Activated CD8-positive, alpha-beta memory T cell treated with anti-CD3 and anti-CD28 coated beads, Interleukin-2, amount 10 ng/mL, durations not matched to agents 7 days and 5 days (primary cell): Measurements from ENCODE around the gene NOS1. TPM values are rescaled to one million over a fixed set of nuclear protein-coding genes. Genes with fewer than 3 reads are reported as not detected.
A peak's percentile ranks its signal among the peaks of the same experiment; 100 is the strongest.
"Not testable (repeated sequence)": the region's sequence is repeated elsewhere in the genome, so short reads cannot be mapped to it uniquely, and the experiment has no call there.

Experiments
- ATAC-seq: fragments of 150-1000 bp; cut with Tn5 transposase; one replicate; pipeline ENCODE4 v1.10.0; 2021; ENCODE audit warnings: moderate library complexity
- CTCF ChIA-PET: fragments of 350-600 bp; sonication (Branson Sonifier 250); formaldehyde crosslinking; loops from one replicate; lab custom pipeline; 2021; ENCODE audit warnings: antibody characterized with exemption; lab: Charles Lee
- DNase-seq: peaks from one replicate; pipeline ENCODE4 v3.0.0-alpha.2; 2020
- H3K27ac Mint-ChIP-seq: one replicate; pipeline ENCODE4 v1.8.0; 2021; ENCODE audit warnings: mild to moderate bottlenecking, mixed read lengths
- H3K27me3 Mint-ChIP-seq: one replicate; pipeline ENCODE4 v1.8.0; 2021; ENCODE audit warnings: mixed read lengths
- H3K36me3 Mint-ChIP-seq: one replicate; pipeline ENCODE4 v1.8.0; 2021; ENCODE audit warnings: mild to moderate bottlenecking, mixed read lengths
- H3K4me1 Mint-ChIP-seq: one replicate; pipeline ENCODE4 v1.8.0; 2021; ENCODE audit warnings: mixed read lengths
- H3K4me3 Mint-ChIP-seq: one replicate; pipeline ENCODE4 v1.8.0; 2021; ENCODE audit warnings: mild to moderate bottlenecking, moderate library complexity, mixed read lengths
- H3K9me3 Mint-ChIP-seq: one replicate; pipeline ENCODE4 v1.8.0; 2022; ENCODE audit warnings: low read depth, mixed read lengths
- total RNA-seq, 2 experiments: library from RNA; stranded (reverse); gene quantifications; one replicate each; pipeline ENCODE4 v1.2.3, GENCODE V29; 2021

NOS1 gene
- total RNA-seq, 2 experiments from 2014 or later, result not detected

DNA sequence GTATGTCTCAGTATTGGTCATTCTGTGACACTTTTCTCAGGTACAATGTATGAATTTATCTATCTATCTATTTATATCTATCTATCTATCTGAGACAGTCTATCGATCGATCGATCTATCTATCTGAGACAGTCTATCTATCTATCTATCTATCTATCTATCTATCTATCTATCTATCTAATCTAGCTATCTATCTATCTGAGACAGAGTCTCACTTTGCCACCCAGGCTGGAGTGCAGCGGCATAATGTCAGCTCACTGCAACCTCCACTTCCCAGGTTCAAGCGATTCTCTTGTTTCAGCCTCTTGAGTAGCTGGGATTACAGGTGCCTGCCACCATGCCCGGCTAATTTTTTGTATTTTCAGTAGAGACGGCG, 180.0 kb downstream of the NOS1 start:
- H3K27ac Mint-ChIP-seq, DNase-seq, CTCF ChIA-PET, H3K4me1 Mint-ChIP-seq, H3K27me3 Mint-ChIP-seq, H3K4me3 Mint-ChIP-seq, ATAC-seq, H3K9me3 Mint-ChIP-seq: not testable (repeated sequence)
- peaks cover 75% of the 10 kb centered on the region for H3K36me3 Mint-ChIP-seq

DNA sequence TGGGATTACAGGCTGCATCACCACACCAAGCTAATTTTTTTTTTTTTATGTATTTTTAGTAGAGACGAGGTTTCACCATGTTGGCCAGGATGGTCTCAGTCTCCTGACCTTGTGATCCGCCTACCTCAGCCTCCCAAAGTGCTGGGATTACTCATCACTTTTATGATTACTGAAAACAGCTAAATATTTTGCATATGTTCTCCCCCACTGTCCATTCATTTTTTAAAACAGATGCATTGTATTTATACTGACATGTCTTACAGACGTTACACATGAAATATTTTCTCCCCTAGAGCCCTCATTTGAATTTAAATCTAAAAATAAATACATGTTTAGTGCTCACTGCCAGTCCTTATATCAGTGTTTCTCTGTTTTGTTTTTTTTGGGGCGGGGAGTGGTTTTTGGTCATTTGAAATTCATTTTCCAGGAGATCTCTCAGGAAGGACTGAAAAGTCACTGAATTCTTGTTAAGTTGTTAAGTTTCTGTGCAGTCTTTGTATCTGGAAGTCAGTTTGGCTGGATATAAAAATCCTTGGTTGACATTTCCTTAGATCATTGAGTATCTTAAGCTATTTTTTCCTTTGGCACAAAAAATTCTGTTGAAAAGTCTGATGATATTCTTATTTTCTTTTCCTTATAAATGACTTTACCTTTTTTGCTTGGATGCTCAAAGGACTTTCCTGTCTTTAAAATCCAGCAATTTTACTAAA, 180.5 kb downstream of the NOS1 start:
- no peaks in the 10 kb centered on the region for H3K27me3 Mint-ChIP-seq
- CTCF ChIA-PET, result no interaction called here
- no peak overlapping the region for H3K4me3 Mint-ChIP-seq
- peaks cover 75% of the 10 kb centered on the region for H3K36me3 Mint-ChIP-seq
- H3K27ac Mint-ChIP-seq, result no peak overlapping the region
- no peaks in the 10 kb centered on the region for H3K4me1 Mint-ChIP-seq
- ATAC-seq, result no peak
- H3K9me3 Mint-ChIP-seq, result peaks cover 5% of the 10 kb centered on the region
- DNase-seq, result no peak

DNA sequence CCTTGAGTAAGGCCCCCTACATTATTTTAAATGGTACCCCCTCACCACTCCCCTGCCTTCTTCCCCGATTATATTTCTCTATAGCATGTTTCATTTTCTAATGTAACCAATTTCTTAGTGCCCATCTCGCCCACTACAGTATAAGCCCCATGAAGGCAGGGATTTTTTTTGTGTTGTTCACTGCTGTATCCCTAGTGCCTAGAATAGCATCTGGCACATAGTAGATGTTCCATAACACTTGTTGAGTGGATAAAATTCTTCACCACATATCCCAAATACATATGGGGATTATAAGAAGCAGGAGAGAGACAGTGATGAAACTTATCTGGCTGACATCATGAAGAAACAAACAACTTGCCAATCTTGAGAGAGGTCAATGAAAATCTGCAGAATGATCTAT, 182.7 kb downstream of the NOS1 start:
- Mint-ChIP-seq H3K9me3 (peaks cover 5% of the 10 kb centered on the region), H3K4me3 (no peak overlapping the region), H3K27me3 (no peaks in the 10 kb centered on the region), H3K36me3 (peaks cover 74% of the 10 kb centered on the region), H3K27ac (no peak overlapping the region), H3K4me1 (no peaks in the 10 kb centered on the region)
- DNase-seq (no peak), ATAC-seq (no peak)
- CTCF ChIA-PET, result no interaction called here

DNA sequence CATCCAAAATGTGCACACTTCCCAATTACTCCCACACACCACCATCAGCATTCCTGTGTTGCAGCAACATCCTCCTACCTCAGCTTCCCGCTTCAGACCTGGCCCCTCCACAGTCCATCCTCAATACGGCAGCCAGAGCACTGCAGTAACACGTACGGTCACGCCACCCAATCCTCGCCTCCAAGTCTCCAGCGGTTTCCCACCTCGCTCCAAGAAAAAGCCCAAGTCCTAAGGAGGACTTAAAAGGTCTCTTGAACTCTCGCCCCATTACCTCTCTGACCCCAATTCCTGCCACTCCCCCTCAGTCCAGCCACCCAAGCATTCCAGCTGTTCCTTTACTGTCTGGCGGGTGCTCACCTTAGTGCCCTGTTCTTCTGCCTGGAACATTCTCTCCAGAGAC, 183.1 kb downstream of the NOS1 start:
- H3K9me3 Mint-ChIP-seq, result peaks cover 5% of the 10 kb centered on the region
- no peaks in the 10 kb centered on the region for H3K4me1 Mint-ChIP-seq
- no peak overlapping the region for H3K27ac Mint-ChIP-seq
- CTCF ChIA-PET, result no interaction called here
- no peaks in the 10 kb centered on the region for H3K27me3 Mint-ChIP-seq
- ATAC-seq (no peak), DNase-seq (no peak)
- peaks cover 73% of the 10 kb centered on the region for H3K36me3 Mint-ChIP-seq
- no peak overlapping the region for H3K4me3 Mint-ChIP-seq

GRCh38 chr12:117172168-117172567, 189.3 kb downstream of the NOS1 start:
- no peak overlapping the region for H3K4me3 Mint-ChIP-seq
- ATAC-seq (no peak), DNase-seq (no peak)
- no peaks in the 10 kb centered on the region for H3K4me1 Mint-ChIP-seq
- CTCF ChIA-PET, result no interaction called here
- peaks cover 57% of the 10 kb centered on the region for H3K36me3 Mint-ChIP-seq
- no peaks in the 10 kb centered on the region for H3K27me3 Mint-ChIP-seq
- H3K27ac Mint-ChIP-seq, result no peak overlapping the region
- no peaks in the 10 kb centered on the region for H3K9me3 Mint-ChIP-seq

GRCh38 chr12:117171499-117172162, 189.8 kb downstream of the NOS1 start:
- CTCF ChIA-PET, result interaction anchor here (0.6 kb wide), 1 partner anchor 29 kb away, joined by 3 read pairs; no protein-coding TSS in a partner anchor
- no peak overlapping the region for H3K27ac Mint-ChIP-seq

GRCh38 chr12:117169548-117169947, 191.9 kb downstream of the NOS1 start:
- H3K9me3 Mint-ChIP-seq, result no peaks in the 10 kb centered on the region
- H3K27me3 Mint-ChIP-seq, result no peaks in the 10 kb centered on the region
- peaks cover 57% of the 10 kb centered on the region for H3K36me3 Mint-ChIP-seq
- no peak overlapping the region for H3K27ac Mint-ChIP-seq
- CTCF ChIA-PET, result interaction anchor here (1.0 kb wide), 1 partner anchor 144 kb away, joined by 3 read pairs; no protein-coding TSS in a partner anchor
- no peak overlapping the region for H3K4me3 Mint-ChIP-seq
- no peaks in the 10 kb centered on the region for H3K4me1 Mint-ChIP-seq
- ATAC-seq (no peak), DNase-seq (no peak)

More at GRCh38 chr12:117171499-117172162, 189.8 kb downstream of the NOS1 start:
- Mint-ChIP-seq H3K4me1 (no peaks in the 10 kb centered on the region), H3K27me3 (no peaks in the 10 kb centered on the region), H3K4me3 (no peak overlapping the region), H3K36me3 (peaks cover 58% of the 10 kb centered on the region), H3K9me3 (no peaks in the 10 kb centered on the region)
- no peak for DNase-seq
- no peak for ATAC-seq

DNA sequence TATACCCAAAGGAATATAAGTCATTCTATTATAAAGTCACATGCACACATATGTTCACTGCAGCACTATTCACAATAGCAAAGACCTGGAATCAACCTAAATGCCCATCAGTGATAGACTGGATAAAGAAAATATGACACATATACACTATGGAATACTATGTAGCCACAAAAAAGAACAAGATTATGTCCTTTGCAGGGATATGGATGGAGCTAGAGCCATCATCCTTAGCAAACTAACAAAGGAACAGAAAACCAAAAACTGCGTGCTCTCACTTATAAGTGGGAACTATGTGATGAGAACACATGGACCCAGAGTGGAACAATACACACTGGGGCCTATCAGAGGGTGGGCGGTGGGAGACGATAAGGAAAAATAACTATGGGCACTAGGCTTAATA, 192.4 kb downstream of the NOS1 start:
- Mint-ChIP-seq H3K27ac (no peak overlapping the region), H3K4me1 (no peaks in the 10 kb centered on the region), H3K27me3 (no peaks in the 10 kb centered on the region), H3K36me3 (peaks cover 55% of the 10 kb centered on the region), H3K4me3 (no peak overlapping the region), H3K9me3 (no peaks in the 10 kb centered on the region)
- no peak for DNase-seq
- CTCF ChIA-PET, result no interaction called here
- ATAC-seq, result no peak

DNA sequence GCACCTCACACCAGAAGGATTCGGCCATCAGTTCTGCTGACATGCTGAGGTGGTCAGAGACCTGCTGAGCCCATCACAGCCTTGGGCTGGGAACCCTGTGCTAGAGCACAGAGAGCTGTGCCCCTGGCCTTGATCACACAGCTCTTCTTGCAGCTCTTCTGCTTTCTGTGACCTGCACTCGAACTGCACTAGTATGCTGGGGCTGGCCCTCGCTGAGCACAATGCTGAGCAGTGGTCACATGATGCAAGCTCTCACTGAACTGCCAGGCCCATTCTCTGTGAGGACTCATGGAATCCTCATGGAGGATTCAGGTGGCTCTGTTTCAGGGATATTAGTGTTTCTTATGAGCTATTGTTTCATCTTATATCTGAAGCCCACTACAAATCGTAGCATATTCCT, 193.7 kb downstream of the NOS1 start:
- Mint-ChIP-seq H3K36me3 (peaks cover 52% of the 10 kb centered on the region), H3K4me3 (no peak overlapping the region), H3K4me1 (no peaks in the 10 kb centered on the region), H3K27me3 (no peaks in the 10 kb centered on the region), H3K27ac (no peak overlapping the region), H3K9me3 (no peaks in the 10 kb centered on the region)
- CTCF ChIA-PET, result interaction anchor here (0.7 kb wide), 1 partner anchor 224 kb away, joined by 3 read pairs; no protein-coding TSS in a partner anchor
- no peak for ATAC-seq
- DNase-seq, result no peak

- CTCF ChIA-PET, result no interaction called here
- no peaks in the 10 kb centered on the region for H3K27me3 Mint-ChIP-seq
- H3K4me3 Mint-ChIP-seq, result no peak overlapping the region
- peaks cover 3% of the 10 kb centered on the region for H3K4me1 Mint-ChIP-seq
- H3K27ac Mint-ChIP-seq, result no peak overlapping the region
- H3K36me3 Mint-ChIP-seq, result peaks cover 56% of the 10 kb centered on the region
- no peaks in the 10 kb centered on the region for H3K9me3 Mint-ChIP-seq
- DNase-seq (no peak), ATAC-seq (no peak)
Observed at GRCh38 chr12:117166107-117166506, 195.3 kb downstream of the NOS1 start.

DNA sequence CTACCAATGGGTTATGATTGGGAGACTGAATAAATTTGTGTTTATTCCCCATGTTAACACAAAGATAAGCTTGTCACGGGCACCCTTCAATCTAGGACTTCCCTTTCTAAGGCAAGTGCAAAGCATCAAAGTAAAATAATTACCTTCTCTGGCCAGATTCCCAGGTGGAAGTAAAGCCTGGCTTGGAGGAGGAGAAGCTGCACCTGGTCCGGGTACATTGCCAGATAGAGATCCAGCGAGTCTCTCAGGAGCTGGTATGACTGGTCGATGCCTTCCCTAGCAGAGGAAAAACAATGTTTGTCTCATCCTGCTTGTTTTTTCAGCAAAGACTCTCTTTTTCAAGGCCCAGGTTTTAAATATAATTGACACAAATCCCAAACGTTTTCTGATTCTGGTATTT, 196.1 kb downstream of the NOS1 start:
- CTCF ChIA-PET, result no interaction called here
- no peak for DNase-seq
- Mint-ChIP-seq H3K4me1 (peaks cover 3% of the 10 kb centered on the region), H3K27me3 (no peaks in the 10 kb centered on the region), H3K36me3 (peaks cover 53% of the 10 kb centered on the region), H3K9me3 (no peaks in the 10 kb centered on the region), H3K4me3 (no peak overlapping the region), H3K27ac (no peak overlapping the region)
- no peak for ATAC-seq

DNA sequence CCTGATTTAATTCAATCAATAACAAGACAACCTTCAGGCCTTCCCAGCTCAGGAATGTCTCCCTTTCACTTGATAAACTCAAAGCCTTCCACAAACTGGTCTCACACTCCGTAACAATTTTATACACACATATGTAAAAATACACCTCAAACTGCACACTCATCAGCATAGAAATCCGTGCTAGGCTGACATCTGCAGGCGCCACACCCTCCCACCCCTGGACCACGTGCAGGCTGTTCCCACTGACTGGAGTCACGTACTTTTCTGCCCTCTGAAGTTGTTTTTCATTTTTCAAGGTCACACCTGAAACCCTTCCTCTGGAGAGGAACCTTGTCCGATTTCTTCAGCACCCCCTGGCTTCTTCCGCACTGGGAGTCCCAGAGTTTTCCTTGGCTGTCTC, 198.8 kb downstream of the NOS1 start:
- peaks cover 3% of the 10 kb centered on the region for H3K4me1 Mint-ChIP-seq
- CTCF ChIA-PET, result no interaction called here
- no peak overlapping the region for H3K27ac Mint-ChIP-seq
- DNase-seq (no peak), ATAC-seq (no peak)
- no peaks in the 10 kb centered on the region for H3K9me3 Mint-ChIP-seq
- H3K27me3 Mint-ChIP-seq, result no peaks in the 10 kb centered on the region
- H3K4me3 Mint-ChIP-seq, result no peak overlapping the region
- H3K36me3 Mint-ChIP-seq, result peaks cover 47% of the 10 kb centered on the region

DNA sequence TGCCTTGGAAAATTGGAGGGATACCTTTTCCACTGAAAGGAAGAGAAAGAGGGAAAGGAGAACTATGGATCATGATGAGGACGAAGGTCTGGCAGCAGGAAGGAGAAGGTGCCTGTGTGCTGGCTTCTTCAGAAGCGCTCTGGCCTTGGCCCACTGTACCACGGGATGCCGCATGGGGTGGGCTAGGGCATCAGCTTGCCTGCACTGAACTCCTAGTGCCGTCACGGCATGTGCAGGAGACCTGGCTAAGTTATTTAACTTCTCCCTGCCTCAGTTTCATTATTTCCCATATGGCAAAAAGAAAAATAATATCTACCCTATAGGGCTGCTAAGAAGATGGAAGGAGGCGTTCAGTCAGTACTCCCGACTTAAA, 199.3 kb downstream of the NOS1 start:
- DNase-seq, result no peak
- peaks cover 49% of the 10 kb centered on the region for H3K36me3 Mint-ChIP-seq
- no peaks in the 10 kb centered on the region for H3K27me3 Mint-ChIP-seq
- no peak overlapping the region for H3K27ac Mint-ChIP-seq
- H3K4me1 Mint-ChIP-seq, result peaks cover 3% of the 10 kb centered on the region
- no peaks in the 10 kb centered on the region for H3K9me3 Mint-ChIP-seq
- CTCF ChIA-PET, result no interaction called here
- ATAC-seq, result no peak
- H3K4me3 Mint-ChIP-seq, result no peak overlapping the region

GRCh38 chr12:117161460-117162166, 199.8 kb downstream of the NOS1 start:
- Mint-ChIP-seq H3K36me3 (peaks cover 45% of the 10 kb centered on the region), H3K4me1 (peaks cover 3% of the 10 kb centered on the region), H3K9me3 (no peaks in the 10 kb centered on the region), H3K27ac (peak overlapping the region; percentile 21), H3K27me3 (no peaks in the 10 kb centered on the region), H3K4me3 (no peak overlapping the region)
- ATAC-seq (no peak), DNase-seq (no peak)
- CTCF ChIA-PET, result no interaction called here
